NCI-H2196 treated with DMSO at 0.1 percent for 48 hours (cell line): ENCODE data around the gene BTG1.
"Not testable (repeated sequence)": the region's sequence is repeated elsewhere in the genome, so short reads cannot be mapped to it uniquely, and the experiment has no call there.

Experiments
- DNase-seq: peaks from one replicate; lab custom pipeline; 2025; ENCODE audit not compliant: unreplicated experiment; lab: John Stamatoyannopoulos, UW

BTG1 gene

DNA sequence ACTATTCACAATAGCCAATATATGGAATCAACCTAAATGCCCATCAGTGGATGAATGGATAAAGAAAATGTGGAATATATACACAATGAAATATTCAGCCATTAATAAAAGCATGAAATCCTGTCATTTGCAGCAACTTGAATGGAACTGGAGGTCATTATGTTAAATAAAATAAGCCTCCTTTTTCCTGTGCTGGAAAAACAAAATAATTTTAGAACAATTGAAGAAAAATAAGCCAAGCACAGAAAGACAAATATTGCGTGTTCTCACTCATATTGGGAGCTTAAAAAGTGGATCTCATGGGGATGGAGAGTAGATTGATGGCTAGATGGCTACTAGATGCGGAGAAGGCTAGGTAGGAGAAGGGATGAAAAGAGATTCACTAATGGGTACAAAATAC lies 6.3 kb upstream of the BTG1 start:
- DNase-seq = no peak

DNA sequence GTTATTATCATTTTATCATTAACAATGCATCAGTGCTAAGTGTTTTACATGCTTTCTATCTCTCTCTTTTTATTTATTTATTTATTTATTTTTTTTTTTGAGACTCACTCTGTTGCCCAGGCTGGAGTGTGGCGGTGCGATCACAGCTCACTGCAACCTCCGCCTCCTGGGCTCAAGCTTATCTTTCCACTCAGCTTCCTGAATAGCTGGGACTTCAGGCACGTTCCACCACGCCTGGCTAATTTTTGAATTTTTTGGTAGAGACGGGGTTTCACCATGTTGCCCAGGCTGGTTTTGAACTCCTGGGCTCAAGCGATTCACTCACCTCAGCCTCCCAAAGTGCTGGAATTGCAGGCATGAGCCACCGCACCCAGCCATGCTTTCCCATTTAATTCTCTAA lies 3.9 kb upstream of the BTG1 start:
- no peak for DNase-seq

DNA sequence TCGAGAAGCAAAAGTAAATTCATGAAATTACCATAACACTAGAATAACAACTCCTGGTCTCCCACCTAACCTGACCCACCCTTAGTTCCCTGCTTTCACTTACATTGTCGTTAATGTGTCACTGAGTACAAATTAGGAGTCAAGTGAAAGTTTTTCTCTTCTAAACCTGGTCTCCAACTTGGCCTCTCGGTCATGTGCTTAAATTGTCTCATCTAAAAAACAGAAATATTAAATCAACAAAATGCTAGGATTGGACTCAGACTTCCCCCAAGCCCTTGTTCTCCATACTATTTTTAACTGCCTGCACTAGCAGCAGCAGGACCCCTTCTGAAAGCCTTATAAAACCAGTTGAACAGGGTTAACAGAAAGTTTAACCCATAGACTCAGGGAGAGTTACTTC lies 1.8 kb upstream of the BTG1 start:
- DNase-seq = no peak

DNA sequence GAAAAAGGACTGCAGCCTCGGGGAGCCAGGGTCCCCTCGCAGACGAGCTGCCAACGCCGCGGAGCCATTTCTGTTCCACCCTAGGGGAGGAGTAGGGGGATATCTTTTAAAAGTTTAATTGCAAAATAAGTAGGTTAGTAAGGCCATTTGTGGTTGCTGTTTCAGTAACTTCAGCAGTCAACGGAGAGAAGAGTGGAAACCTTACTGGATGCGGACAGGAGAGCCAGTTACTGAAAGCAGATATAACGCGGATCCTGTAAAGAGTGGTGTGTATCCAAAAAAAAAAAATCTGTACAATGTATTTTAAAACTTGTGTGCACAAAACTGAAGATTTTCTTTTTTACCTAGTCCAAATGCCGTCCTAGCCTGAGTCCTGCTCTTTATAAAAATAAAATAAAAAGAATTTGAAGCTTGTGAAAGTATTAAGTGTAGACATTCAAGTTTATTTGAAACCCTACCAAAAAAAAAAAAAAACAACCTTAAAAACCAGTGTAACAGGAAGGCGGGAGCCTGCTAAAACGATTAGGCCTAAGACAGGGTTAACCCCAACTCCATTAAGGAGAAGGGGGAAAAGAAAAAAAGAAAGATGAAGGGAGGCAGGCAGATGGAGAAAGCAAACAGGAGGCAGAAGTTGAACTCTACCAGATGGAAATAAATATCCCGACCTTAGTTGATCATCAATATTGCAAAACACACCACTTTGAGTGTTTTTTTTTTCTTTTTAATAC lies 1.0 kb upstream of the BTG1 start:
- no peak for DNase-seq

DNA sequence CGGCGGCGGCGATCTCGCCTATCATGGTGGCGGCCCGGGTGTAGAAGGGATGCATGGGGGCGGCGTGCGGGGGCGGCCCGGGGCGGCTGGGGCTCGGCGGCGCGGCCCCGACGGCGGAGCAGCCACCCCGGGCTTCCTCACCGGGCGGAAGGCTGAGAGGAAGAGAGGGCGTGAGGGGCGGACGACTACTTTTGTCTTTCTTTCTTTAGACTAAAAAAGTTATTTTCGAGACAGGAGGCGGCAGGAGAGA lies 240 bp downstream of the BTG1 start:
- DNase-seq = no peak

DNA sequence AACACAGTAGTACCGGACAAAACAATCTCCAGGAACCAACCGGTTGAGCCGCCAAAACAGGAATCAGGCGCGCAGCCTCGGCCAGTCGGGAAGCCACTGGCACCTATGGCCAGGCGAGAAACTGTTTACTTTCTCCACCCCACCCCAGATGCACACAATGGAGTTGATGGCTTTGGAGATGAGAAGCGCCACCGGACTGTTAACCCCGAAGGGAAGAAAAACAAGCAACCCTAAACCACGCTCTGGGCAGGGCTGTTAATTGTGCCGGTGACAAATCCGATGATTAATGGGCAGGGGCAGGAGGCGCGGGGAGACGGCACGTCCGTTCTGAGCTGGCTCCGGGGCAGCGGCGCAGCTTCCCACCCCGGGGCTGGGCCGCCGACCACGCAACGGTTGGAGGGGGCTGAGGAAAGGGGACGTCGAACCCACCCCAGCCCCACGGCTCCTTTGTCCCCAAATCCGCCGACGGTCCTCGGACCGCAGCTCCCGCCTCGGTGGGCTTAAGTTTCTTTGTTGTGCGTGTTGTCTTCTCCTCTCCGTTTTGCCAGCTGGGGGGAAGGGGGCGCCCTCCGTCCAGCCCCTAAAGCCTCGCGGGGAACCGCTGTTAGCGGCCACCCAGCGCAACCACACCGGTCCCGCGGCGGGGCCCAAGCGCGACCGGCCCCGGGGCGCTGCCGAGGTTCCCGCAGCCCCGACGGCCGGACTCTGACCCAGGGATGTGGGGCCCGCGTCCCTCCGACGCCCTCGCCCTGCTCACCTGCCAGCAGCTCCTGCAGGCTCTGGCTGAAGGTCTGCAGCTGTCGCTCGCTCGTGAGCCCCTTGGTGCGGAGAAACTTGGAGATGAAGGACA lies 790 bp downstream of the BTG1 start:
- DNase-seq = no peak

DNA sequence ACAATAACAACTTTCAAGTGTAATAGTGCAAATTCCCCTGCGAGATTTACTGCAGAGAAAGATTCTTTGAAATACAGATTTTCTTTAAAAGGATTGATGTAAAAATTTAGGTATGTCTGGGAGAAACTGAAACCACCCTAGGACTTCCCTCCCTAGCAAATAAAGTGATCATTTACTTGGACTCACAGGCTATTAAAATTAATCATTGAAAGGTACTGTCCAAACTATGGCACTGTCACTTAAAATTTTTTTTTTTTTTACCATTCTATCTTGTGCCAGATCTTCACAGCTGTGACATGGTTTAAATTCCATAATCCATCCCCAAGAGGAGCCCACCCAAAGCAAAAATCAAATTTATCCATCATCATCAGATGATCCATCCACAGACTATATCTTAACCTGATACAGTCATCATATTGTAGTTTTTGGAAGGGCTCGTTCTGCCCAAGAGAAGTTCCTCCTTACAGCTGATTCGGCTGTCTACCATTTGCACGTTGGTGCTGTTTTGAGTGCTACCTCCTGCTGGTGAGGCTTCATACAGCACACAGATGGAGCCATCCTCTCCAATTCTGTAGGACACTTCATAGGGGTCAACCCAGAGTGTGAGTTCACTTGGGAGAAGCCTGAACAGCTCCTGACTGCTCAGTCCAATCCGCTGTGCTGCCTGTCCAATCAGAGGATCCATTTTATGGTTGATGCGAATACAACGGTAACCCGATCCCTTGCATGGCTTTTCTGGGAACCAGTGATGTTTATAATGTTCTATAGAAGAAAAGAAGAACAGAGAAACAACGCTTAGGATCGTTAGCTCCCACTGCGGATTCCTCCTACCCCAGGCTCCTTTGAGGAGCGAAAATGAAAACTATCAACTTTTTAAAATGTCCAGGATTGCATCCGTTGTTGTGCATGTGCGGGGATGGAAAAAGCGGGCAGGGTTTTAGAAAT lies 1.7 kb downstream of the BTG1 start:
- DNase-seq = peak; percentile 35

DNA sequence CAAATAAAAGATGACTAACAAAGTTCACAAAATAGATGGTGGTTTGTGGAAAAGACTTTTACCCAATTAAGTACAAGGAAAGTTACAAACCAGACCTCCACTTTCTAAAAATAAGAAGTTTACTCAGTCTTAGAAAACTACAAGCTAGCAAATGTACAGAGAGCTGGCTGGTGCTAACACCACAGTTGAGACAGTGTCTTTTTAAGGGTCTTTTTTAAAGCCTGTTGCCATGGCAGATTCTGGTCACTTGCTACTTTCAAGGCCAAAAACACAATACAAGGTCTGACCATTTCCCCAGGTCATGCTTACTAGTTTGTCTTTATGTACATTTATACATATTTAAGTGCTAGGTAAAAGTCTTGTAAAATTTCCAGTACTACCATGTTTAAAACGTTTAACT lies 2.4 kb downstream of the BTG1 start:
- DNase-seq = no peak

DNA sequence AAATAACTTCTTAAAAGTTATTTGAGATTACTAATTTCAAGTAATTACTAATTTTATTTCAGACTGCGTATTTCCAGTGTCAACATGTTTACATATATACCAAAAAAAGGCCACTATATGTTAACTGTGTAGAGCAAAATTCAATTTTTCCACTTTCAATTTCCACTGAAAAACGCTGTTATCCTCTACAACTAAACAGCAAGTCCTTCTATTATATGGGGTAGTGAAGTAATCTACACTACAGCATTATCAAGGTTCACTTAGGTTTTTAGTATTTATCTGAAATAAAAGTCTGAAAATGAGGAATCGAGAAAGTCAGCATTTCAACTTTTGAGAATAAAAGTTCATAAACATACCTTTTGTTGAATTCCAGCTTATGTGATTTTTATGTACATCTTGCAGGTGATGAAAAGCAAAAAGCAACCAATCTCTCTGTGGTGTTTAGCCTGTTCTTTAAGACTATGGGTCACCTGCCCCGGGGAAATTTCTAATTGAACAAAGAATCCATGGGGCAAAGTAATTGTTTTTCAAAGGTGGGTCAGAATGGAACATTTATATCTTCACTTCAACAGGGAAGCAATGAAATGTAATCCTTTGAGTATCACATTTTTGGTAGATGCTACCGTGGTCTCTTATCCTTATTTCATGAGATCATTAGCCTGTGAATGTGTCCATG lies 3.3 kb downstream of the BTG1 start:
- DNase-seq = no peak

DNA sequence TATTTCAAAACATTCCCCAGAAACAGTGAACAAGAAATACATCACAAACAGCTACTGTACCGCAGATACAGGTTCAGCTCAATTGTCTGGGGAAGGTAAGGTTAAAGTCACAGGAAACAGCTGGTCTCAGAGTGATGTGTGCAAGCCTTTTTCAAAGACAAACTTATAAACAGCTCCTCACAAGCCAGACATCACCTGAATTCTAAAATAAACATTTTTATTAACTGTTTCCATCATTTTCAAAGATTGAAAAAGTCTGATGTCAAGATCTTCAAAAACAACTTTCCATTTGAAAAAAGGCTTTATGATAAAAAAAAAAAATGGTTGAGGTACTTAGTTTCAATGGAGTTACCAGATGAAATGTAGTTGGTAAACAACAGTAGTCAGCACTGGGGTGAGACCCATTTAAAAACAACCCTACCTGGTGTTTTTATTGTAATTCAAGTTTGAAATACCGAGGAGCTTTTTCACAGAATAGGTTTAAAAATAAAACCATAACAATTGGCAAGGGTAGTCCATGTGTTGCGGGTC lies 4.0 kb downstream of the BTG1 start:
- no peak for DNase-seq

DNA sequence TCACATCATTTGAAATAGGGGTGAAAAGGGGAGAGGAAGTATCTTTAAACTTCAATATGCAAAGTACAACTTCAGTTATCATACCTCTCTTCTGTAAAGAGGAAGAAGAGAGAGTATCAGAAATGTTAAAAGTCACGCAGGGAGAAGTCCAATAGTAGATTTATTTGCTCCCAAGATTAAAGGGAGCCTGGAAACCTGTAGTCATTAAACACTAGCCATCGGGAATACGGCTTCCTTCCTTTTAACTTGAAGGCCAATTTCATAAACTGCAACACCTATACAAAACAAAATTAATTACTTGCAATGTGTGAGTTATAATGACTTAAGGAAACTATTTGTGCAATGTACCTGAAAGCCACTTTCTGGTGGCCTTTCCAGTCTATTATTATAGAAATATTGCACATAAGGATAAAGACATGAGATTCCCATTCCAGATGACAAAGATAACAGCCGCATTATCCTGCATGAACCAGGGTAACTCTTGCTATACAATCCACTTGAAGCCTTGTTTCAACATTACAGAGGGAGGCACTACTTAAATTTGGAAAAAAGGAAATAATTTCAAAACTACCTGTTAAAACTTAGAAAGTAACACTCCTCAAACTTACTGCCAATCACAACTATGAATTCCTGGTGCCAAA lies 4.6 kb downstream of the BTG1 start:
- no peak for DNase-seq

DNA sequence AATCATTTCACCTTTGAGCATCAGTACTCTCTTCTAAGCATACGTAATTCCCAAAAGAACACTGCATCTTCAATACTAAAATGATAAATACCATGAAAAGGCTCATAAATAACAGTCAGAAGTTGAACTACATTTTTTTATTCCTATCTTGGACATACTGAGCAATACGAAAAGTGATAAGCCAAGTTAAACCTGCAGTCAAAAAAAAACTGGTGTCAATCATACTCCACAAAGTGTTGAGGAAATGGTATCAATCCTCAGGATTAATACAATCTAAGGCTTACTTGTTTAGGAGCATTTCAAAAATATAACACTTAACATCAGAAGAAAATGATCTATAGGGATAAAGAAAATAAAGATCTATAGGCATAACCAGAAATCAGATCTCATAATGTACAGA lies 5.5 kb downstream of the BTG1 start:
- no peak for DNase-seq

DNA sequence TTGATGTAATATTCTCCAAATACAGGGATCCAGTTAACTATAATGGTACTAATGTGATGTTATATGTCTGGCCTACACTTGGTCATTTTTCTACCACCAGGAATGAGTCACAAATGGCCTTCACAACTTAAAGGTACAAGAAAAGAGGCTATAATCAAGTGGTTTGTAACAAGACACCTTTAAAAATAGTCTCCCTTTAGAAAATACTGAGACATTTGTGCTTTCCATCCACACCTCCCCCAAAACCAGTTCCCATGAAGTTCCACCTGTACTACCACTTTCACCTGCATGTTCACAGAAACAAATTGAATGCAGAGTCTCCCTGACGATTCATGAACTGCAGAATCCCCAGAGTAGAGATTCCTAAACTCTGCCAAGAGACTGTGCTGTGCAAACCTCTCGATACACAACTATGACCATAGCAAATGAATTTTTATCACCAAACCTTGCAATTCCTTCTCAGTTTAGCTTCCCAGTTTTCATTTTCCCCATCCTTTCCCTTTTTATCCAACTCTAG lies 6.0 kb downstream of the BTG1 start:
- no peak for DNase-seq

DNA sequence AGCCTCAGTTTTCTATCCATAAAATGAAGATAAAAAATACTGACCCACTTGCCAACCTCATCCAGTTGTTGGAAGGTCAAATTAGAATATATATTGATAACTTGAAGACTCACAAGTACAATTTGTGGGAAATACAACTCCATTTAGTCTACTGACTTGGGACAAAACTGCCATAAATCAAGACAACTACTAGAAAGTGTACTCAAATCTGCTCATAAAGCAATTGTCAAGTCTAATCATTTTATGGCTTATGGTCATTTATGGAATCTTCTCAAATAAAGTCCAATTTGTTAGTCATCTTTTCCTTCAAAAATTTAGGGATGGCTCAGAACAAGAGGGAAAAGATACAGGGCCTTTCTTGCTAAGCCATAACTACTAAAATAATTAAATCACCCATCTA lies 7.0 kb downstream of the BTG1 start:
- DNase-seq = no peak

DNA sequence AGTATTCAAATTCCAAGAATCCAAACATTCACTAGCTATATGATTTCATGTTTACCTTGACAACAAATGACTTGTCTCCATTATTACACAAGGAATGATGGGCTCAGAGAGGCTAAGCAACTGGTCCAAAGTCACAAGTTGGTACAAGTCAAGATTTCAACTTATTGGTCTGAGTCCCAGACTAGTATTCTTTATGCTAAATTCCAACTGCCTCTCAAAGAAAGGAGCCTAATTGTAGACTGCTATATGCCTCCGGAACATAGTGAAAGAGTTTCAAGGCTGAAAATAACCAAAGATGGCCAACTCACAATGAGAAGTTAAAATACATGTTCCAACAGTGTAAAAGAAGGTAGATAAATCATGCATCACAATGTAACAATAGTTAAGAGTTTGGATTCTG lies 7.5 kb downstream of the BTG1 start:
- DNase-seq = no peak

DNA sequence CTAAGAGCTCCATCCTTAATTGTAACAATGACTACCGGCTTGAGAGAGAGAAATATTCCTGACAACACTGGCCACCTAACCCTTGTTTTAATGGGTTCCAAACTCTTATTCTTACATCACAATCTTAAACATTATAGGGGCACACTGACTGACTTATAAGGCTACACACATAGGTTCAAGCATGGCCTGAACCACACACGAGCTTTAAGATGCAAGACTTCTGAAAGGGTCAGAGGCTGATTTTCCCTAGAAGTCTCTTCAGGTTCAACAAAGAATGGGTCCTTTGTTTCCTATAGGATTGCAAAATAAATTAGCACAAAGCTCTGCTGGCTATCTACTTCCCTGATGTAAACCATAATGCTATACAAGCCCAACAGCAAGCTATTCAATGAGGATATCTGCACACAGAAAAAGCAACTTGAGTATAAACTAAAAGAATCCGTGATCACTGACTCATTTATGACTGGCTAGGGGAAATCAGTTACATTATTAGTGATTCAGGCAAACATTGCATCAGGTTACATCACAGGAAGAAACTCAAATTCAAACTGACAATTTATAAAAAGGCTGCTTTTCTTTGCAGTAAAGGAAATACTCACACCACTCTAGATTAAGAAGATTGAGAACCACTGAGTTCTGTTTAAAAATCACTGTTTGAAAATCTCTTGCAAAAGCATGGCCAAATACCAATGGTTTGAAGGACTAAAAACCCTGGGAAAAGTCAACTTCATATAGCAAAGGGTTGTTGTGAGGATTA lies 8.5 kb downstream of the BTG1 start:
- DNase-seq = no peak

DNA sequence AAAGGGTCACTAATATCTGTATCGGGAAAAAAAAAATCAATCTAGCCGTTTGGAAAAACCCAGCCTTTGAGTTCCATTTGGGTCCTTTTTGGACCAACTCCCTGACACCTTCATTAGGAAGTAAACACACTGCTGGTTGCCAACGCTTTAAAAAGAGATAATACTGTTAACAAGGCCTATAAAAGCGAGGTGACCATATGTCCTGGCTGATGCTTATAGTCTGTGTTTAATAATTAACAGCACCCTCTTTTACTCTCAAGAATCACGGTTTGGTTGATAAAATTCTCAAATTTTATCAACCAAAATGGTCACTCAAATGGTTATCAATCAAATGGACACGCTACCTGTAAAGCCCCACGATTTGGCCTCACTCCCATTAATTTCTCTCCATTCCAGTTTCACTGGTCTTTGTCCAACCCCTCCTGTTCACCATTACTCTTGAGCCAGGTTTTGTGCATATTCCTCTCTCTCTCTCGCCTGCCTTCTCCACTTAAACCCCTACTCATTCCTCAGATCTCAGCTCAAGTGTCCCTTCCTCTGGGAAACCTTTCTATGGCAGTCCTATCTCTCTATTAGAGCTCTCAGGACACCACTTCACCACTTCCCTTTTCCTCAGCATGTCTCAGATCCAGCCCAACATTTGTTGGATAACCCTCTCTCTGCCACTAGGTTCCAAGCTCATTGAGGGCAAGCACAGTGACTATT lies 9.5 kb downstream of the BTG1 start:
- no peak for DNase-seq

DNA sequence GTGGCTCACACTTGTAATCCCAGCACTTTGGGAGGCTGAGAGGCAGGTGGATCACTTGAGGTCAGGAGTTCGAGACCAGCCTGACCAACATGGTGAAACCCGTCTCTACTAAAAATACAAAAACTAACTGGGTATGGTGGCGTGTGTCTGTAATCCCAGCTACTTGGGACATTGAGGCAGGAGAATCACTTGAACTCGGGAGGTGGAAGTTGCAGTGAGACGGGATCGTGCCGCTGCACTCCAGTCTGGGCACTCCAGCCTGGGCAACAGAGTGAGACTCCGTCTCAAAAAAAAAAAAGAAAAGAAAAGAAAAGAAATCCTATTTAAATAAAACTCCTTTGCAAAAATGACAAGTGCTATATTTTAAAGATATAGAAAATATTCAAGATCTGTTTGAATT lies 10.1 kb downstream of the BTG1 start:
- not testable (repeated sequence) for DNase-seq
